Measurements from ENCODE around the gene SLC9A3.
"Not testable (repeated sequence)": the region's sequence is repeated elsewhere in the genome, so short reads cannot be mapped to it uniquely, and the experiment has no call there.

The SLC9A3 gene

DNA sequence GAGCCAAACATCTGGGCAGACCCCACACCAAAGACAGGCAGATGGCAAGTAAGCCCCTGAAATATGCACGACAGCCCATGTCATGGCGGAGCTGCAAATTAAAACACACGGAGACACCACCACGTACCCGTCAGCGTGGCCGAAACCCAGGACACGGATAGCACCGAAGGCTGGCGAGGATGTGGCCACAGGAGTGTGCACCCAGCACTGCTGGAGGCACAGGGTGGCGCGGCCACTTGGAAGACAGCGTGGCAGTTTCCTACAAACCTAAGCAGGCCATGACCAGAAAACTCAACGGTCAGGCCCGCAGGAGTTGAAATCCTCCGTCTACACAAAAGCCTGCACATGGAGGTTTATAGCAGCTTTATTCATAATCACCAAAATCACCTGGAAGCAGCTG, 12.8 kb downstream of the SLC9A3 start:
- no peak for DNase-seq

DNA sequence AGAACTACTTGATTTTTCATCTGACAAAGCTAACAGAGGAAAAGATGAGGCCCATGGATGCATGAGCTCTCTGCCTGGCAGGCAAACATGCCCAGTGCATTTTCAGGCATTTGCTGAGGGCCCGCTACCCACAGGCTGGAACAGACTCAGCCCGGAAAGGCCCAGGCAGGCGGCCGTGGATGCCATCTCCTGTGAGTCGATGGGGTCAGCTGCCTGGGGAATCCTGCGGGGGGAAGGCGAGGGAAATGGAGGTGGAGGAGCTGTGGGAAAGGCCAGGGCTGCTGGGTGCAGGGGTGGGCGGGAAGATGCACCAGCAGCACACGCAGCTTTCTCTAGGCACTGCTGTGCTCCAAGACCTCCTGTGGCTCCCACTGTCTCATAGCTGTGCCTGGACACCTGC, 13.7 kb downstream of the SLC9A3 start:
- DNase-seq = no peak

DNA sequence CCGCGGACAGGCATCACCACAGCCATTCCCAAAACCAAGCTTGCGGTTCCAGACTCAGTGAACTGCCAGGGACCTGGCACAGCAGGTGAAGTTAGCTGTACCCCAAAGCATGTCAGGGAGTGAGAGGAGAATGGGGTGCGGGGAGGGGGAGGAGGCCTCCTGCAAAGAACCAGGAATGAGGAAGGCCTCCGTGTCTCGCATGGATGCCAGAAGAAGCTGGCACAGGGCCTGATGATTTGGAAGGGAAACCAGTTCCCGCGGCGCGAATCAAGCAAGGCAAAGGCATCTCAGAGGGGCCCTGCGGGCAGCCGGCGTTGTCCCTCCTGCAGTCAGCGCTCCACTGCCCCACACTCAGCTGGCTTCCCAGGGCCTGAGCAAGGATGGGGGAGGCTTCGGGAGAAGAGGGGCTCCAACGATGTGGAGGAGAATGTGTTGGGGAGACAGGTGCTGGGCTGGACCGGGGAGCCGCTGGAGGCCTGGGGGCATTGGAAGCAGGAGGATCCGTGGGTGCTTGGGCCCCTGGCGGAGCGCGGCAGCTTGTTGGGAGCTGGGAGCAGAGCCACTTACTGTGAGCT, 14.6 kb downstream of the SLC9A3 start:
- DNase-seq = no peak

DNA sequence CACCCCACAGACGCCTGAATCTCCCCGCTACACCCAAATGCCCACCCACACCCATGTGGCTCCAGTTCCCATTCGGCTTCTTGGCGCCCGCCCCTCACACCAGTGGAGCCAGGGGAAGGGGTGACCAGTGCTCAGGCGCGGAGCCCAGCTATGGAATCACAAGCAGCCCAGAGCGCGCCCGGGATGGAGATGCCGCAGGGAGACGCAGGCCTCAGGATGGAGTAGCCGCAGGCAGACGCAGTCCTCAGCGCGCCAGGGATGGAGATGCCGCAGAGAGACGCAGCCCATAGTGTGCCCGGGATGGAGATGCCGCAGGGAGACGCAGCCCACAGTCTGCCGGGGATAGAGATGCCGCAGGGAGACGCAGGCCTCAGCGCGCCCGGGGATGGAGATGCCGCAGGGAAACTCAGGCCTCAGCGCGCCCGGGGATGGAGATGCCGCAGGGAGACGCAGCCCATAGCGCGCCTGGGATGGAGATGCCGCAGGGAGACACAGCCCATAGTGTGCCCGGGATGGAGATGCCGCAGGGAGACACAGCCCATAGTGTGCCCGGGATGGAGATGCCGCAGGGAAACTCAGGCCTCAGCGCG, 16.2 kb downstream of the SLC9A3 start:
- not testable (repeated sequence) for DNase-seq

DNA sequence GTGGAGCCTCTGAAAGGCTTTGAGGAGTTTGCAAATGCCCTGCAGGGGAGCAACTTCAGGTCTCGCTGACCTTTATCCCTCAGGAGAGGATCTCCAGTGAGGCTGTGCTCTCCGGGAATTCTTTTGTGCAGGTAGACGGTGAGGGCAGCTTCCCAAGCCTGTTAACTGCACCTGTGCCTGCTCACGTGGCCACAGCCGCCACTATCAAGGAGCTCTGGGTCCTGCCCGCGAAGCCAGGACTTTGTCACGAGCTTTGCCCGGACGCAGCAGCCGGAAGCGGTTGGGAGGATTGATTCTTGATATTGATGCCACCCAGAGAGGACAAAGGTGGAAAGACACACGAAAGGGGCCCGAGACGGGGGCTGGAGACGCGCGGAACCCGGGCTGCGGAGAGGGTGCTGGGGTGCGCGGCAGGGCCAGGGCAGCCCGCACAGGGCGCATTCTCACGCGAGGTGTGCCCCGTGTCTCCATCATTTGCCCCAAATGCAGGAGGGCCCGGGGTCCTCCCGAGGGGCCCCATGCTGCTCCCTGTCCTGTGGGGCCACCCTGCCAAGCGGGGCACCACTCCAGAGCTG, 18.2 kb downstream of the SLC9A3 start:
- no peak for DNase-seq

DNA sequence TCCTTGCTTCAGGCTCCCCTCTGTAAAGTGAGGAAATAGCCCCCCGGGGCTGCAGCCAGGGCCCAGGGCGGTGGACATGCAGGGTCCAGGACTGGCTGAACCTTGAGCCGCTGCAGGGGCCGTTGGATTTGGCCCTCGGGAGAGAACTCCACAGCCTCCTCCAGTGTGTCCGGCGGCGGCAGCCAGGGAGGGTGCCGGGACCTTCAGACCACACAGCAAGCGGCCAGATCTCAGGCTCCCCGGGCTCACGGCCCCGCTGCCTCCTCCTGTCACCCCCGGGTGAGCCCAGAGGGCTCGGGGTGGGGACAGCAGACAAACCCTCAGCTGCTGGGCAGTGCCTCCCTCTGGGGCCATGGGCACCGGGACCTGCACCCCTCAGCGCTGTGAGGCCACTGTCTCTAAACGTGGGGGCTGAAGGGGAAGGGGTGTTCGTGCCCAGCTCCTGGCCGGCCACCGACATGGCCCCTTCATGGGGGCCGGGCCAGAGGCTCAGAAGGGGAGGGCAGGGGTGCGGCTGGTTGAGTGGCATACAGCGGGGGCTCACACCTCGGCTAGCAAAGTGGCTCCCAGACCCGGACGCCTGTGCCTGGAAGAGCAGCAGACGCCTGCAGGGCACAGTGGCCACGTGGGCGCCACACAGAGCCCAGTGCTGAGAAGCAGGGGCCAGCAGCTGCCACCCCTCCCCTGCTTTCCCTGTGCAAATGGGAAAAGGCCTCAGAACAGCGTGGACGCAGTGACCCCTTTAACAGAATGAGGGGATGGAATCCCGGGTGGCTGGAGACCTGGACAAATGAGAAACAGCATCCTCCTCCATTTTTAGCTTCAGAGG, 19.7 kb downstream of the SLC9A3 start:
- no peak for DNase-seq

DNA sequence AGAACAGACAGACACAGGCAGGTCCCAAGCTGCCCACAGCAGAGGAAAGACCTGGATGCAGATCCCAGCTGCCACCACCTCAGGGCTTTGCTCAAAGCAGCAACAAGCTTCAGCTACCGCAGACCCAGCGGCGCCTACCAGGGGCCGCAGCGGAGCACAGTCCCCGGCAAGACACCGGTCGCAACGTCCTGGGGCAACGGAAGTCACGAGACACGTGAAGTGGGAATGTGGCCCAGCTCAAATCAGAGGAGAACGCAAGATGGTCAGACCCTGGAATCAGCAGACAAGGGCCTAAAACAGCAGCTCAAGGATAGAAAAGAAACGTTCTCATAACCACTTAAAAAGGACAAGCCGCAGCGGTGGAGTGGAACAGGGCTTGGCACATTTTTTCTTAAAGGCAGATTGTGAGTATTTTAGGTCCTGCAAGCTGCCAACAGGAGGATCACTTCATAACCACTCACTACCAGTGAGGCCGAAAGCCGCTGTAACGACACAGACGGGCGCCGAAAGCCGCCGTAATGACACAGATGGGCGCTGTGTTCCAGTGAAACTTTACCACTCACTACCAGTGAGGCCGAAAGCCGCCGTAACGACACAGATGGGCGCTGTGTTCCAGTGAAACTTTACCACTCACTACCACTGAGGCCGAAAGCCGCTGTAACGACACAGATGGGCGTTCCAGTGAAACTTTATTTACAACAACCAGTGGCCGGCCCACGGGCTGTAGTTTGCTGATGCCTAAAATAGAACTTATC, 21.7 kb downstream of the SLC9A3 start:
- DNase-seq = no peak

DNA sequence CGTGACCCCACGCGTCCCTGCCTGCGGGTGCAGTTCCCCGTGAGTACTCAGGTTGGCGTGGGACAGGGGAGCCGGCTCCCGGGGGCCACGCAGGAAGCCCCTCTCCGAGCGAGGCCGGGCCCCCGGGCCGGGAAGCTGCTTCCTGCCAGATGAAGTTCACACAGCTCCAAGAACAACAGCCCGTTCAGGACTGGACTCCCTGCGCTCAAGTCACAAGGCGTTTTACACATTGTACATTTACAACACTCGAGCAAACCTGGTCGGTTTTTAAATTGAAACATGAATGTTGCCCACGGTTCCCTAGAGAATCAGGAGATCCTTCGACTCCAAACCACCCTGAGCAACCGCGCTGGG, 22.4 kb downstream of the SLC9A3 start:
- no peak for DNase-seq

DNA sequence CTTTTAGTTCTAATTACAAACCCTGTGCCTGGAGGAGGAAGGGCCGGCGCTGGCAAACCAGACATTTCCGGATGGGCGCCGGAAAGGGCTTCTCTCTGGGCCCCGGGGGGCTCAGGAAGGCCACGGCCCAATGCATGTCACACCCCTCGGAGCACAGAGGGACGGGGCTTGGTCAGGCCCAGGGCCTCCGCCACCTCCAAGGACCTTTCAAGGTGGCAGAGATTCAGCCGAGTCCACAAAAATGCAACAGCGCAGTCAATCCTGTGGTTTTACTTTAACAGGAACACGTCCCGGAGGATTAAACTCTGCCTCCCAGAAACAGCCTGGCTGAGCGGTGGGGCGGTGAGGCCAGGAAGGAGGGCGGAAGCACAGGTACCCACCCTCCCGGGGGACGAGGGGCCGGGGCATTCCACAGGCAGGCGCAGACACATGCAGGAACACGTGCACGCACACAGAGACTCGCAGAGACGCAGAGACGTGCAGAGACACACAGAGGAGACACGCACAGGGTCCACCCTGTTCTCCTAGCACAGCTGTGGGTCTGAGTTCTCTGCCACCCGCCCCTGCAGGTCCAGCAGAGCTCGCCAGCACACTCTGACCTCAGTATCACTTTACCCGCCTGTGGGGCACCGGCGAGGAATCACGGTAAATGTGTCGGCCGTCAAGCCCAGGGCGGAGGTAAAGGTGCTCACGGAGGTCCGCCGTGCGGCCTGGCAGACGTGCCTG, 23.0 kb downstream of the SLC9A3 start:
- no peak for DNase-seq

DNA sequence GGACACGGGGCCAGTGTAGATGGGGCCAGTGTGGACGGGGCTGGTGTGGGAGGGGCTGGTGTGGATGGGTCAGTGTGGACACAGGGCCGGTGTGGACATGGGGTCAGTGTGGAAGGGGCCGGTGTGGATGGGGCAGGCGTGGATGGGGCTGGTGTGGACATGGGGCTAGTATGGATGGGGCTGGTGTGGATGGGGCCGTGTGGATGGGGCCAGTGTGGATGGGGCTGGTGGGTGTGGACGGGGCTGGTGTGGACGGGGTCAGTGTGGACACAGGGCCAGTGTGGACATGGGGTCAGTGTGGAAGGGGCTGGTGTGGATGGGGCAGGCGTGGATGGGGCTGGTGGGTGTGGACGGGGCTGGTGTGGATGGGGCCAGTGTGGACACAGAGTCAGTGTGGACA, 23.8 kb downstream of the SLC9A3 start:
- no peak for DNase-seq

DNA sequence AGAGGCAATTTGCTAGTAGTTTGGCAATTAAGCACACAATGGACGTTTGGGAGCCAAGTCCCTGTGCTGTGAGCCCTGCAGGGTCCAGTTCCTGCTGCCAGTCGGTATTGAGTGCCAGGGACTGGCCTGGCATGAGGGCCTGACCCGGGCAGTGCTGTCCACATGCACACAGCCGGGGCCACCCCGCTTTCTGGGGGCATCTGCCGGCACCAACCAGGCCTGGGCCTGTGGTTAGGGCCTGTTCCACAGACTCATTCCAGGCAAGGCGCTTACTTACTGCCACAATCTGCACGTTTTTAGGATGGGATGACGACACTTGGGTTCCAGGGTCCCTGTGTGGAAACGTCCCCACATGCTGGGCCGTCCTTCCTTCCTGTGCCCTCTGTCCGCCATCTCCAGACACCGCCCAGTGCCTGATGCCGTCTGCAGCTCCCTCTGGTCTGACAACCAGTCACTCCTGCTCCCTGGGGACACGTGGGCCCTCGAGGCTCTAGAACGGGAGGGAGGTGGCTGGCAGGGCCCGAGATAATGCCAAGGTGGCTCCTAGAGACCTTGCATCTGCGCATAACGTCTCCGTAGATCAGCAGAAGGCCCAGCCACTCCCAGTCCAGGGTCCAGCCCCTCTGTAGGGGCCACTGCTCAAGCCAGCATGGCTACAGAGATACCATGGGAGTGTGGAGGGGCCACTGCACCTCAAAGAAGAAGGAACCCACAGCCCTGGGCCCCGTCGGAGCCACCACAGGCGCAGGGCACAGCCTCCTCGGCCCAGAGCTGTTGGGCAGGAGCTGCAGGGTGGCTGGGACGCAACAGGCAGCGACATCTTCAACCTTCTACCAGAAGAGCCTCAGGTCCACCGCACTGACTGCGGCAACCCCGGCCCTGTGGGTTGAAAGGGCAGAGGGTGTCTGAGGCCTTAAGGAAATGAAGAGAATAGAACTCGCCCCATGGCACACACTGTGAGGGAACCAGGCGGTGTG, 24.7 kb downstream of the SLC9A3 start:
- DNase-seq = peak in 6 of 58 donors; percentile 6 to 29 (median 12)

DNA sequence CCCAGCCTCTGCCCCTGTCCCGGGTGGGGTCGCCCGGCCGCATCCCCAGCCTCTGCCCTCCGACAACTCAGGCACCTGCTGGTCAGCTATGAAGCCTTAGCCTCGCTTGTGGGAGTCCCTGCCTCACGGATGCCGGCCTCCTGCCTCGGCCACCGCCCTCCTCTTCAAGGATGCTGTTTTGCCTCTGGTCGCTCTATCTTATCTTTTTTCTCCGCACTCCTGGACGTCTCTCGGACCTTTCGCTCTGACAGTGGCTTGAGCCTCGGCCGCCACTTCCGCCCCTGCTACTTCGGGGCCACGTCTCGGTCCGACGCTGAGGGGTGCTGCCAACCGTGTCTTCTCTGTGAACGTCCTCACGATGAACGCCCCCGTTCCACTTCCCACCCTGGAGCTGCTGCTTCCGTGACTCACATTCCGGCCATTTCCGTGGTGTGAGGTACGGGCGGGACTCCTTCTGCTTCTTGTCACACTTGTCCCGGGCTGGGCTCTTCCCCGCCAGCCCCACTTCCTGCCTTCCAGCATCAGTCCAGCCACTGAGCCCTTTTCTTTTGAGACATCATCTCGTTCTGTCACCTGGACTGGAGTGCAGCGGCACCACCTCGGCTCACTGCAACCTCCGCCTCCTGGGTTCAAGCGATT, 26.3 kb downstream of the SLC9A3 start:
- DNase-seq = no peak

DNA sequence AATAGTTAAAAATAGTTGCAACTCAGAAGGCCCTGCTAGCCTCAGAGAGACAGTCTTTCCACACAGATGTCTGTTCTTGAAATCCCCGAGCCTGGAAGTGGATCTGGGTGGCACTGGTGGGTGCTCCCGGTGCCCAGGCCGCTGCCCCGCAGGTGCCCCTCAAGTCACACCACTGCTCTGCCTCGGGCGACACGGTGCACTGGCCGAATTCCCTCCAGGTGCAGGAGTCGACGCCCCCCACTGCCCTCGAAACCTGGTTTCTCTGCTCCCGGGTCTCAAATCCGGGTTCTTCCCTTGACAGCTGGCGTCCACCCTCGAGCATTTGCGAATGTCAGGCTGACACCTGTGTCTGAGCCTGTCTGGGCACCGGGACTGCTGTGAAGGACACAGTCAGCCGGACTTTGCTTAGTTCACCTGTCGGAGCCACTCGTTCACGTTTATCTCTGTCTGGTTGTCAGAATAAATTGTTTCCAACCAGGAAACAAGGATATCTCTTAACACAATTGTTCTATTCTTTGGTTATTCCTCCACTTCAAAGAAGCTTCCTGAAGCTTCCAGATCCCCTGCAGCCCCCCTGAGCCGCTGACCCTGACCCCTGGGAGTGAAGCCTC, 27.1 kb downstream of the SLC9A3 start:
- DNase-seq = no peak

DNA sequence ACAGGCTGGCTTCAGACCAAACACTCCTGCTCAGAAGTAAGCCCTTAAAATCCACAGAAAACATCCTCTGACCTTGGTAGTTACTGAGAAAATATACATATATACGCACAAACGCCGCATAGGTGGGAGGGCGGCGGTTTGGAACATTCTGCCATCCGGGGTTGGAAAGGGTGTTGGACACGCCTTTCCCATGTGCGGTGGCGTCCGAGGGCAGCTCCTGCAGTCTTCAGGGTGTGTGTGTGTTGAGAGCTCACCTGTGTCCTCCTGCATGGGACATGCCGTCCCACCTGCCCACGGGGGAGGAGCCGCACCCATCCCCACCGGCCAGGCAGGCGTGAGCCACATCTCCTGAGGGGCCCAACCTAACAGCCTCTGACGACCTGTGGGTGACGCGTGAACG, 28.2 kb downstream of the SLC9A3 start:
- DNase-seq = no peak

DNA sequence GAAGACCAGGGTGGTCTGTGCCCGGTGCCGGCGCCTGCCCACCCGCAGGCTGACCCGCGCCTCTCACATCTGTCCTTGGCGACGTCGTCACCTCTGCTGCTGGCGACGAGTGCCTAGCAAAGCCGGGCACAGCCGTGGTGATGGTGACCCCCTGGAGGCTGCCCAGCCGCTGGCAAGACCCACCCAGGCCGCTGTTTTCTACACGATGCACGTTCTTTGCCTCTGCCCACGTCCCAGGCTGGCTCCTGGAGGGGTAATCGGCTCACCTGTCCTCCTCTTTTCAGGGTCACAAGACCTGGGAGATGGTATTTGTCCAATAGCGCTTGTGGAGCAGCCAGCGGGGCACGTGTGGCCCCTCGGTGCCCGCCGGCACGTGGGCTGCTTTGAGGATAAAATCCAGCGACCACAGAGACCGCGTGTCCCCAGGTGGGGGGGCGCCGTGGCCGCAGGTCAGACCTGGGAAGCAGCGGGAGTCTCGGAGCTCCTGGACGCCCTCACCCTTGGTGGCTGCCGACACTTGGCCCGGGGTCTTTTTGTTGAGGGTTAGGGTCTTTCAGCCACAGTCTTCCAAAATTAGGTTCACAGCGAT, 29.5 kb downstream of the SLC9A3 start:
- no peak for DNase-seq

DNA sequence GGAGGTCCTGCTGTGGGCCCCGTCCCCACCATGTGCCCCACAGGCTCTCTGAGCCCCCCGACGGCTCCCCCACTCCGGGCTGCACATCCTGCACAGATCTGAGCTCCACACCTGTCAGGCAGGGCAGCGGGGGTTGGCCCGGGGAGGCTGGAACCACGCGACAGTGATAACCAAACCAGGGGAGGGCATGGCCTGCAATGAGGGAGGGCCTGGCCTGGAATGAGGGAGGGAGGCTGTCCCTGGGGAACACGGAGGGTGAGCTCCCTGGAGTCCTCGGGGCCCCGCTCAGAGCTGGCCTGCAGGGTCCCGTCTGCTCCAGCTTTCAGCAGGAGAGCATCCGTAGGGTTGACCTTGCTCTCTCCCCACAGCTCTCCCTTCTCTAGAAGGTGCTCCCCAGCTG, 30.5 kb downstream of the SLC9A3 start:
- DNase-seq = no peak

DNA sequence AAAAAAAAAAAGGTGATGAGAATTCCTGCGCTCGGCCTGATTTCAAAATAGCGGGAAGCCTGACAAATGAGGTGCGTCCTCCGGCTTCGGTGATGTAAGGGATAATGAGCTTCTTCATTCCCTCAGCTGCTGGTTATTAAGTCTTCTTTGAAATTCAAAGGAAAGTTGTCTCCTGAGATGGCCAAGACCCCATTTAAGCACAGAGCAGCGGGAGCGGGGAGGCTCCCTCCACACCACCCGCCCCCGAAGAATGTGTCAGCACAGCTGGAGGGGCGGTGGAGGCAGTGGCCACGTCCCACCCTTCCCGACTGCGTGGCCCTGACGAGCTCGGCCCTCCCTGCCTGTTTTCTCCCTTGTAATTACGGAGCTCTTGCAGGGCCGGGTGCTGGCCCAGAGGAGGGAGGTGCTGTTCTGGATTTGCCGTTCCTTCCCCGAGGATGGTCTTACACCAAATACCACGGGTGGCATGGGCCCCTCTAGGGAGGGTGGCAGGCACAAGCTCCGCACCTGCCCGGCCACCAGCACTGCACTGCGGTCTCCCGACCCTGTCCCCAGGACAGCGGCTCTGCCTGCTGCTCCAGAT, 31.0 kb downstream of the SLC9A3 start:
- no peak for DNase-seq

DNA sequence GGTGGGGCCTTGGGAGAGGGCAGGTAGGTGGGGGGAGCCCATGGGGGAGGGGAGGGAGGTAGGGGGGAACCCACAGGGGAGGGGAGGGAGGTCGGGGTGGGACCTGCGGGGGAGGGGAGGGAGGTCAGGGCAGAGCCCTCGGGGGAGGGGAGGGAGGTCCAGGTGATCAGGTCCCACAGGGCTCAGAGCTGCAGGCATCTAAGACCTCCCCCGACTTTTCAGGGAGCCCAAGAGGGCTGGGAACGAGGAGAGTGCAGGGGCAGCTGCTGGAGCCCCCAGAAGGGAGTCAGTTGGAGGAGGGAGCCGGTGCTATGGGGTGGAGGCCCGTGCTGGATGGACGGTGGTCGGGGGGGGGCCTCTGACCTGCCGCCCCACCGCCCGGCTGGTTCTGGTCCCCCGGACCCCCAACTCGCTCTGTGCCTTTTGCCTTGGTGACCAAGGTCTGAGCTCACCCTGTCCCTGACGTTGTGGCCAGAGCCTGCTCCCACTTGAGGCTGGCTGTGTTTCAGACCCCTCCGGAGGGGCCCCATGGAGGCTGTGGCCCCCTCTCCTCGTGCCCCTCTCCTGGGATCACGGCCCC, 31.8 kb downstream of the SLC9A3 start:
- no peak for DNase-seq

Data from anterior cingulate cortex (tissue), 58 donors.